ENCODE data around the gene KSR1. TPM values are rescaled to one million over a fixed set of nuclear protein-coding genes. Genes with fewer than 3 reads are reported as not detected.
A peak's percentile ranks its signal among the peaks of the same experiment; 100 is the strongest.
"Not testable (repeated sequence)": the region's sequence is repeated elsewhere in the genome, so short reads cannot be mapped to it uniquely, and the experiment has no call there.

Gene KSR1
- total RNA-seq, 3 donors from 2014 or later: 52.1 to 63.5 (median 56.8) TPM

DNA sequence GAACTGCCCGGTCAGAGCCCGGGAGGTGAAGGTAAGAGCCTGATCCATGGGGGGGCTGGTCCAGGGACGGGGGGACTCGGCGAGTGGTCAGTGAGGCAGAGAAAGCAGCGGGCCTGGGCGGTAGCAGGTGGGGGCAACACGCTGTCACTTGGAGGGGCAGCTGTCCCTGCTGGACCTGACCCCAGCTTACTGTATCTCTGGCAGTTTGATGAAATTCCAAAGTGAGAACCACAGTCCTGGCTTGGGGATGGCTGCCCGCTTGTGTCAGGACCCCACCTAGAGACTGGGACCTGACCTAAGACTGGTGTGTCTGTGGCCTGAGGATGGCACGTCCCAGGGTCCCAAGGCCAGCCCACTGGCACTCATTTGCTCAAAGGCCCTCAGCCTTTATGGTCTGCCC, 35.1 kb upstream of the KSR1 start:
- H3K27me3 Mint-ChIP-seq (ENCODE audit: low read depth): no peaks in the 10 kb centered on the region
- no peaks in the 10 kb centered on the region for H3K36me3 Mint-ChIP-seq (ENCODE audit: insufficient read depth)
- no peaks in the 10 kb centered on the region for H3K4me1 Mint-ChIP-seq (ENCODE audit: low read depth)
- ATAC-seq (no peak), DNase-seq (no peak)
- H3K9me3 Mint-ChIP-seq: no peaks in the 10 kb centered on the region
- H3K4me3 Mint-ChIP-seq: no peak overlapping the region

DNA sequence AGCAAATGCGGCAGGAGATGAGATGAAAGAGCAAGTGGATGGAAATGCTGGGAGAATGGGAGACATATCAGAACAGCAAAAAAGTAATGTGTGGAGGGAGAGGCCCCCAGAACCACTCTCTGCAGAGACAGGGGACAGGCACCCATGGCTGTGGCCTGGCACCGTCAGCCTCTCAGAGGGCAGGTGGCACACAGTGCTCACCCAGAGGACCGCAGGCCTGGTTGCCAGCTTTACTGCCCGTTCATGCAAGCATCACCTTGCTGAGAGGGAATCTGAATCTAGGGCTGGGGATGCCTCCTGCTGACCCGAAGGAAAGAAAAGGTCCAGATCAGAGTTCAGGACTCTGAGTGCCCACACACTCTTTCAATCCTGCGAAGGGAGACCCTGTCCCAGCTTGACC, 34.6 kb upstream of the KSR1 start:
- H3K27me3 Mint-ChIP-seq (ENCODE audit: low read depth); H3K4me3 Mint-ChIP-seq; ATAC-seq; H3K36me3 Mint-ChIP-seq (ENCODE audit: insufficient read depth); DNase-seq; H3K4me1 Mint-ChIP-seq (ENCODE audit: low read depth); H3K9me3 Mint-ChIP-seq: not testable (repeated sequence)

DNA sequence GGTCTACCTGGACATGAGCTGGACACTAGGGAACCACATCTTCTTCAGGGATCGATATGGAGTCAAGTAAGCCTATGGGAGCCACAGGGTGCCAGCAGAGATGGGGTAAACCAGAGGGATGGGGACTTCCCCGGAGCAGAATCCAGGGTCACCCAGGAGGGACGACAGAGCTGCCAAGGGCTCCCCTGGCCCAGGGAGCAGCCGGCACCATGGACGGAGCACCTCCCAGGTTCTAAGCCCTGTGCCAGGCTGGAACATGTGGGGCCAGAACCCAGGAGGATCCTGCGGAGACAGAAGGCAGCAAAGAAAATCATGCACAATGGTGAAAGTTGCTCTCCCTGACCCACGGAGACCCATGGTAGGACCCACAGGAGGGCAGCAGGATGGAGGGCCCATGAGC, 33.6 kb upstream of the KSR1 start:
- Mint-ChIP-seq H3K36me3 (ENCODE audit: insufficient read depth) (no peaks in the 10 kb centered on the region), H3K27me3 (ENCODE audit: low read depth) (no peaks in the 10 kb centered on the region), H3K4me1 (ENCODE audit: low read depth) (no peaks in the 10 kb centered on the region), H3K9me3 (no peaks in the 10 kb centered on the region), H3K4me3 (no peak overlapping the region)
- no peak for DNase-seq
- ATAC-seq: no peak

DNA sequence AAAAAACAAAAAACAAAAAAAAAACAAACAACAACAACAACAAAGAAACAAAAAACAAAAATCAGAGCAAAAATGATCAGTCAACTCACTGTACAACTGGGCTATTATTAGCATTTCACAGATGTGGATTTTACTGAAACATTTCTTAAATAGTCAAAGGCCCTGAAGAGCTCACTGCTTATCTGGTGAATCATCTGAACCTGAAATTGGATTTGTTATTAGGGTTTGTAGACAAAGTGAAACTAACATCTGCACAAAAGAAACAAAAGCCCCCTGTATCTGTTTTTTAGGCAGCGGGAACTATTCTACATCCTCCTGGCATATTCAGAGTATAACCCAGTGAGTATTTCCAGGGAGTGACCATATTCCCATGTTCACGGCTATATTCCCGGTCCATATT, 32.6 kb upstream of the KSR1 start:
- Mint-ChIP-seq H3K4me3 (no peak overlapping the region), H3K9me3 (no peaks in the 10 kb centered on the region), H3K27me3 (ENCODE audit: low read depth) (no peaks in the 10 kb centered on the region), H3K36me3 (ENCODE audit: insufficient read depth) (no peaks in the 10 kb centered on the region), H3K4me1 (ENCODE audit: low read depth) (no peaks in the 10 kb centered on the region)
- no peak for ATAC-seq
- no peak for DNase-seq

DNA sequence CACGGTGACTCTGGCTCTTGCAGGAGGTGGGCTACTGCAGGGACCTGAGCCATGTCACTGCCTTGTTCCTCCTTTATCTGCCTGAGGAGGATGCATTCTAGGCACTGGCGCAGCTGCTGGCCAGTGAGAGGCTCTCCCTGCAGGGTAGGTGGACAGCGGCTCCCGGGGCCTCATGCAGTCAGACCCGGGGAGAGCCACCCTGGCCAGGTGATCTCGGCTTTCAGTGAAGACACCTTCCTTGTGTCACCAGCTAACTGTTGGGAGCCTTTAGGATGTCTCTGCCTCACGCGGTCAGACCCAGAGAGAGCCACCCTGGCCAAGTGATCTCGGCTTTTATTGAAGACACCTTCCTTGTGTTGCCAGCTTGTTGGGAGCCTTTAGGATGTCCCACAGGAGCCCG, 31.7 kb upstream of the KSR1 start:
- Mint-ChIP-seq H3K9me3 (no peaks in the 10 kb centered on the region), H3K36me3 (ENCODE audit: insufficient read depth) (no peaks in the 10 kb centered on the region), H3K4me1 (ENCODE audit: low read depth) (no peaks in the 10 kb centered on the region), H3K27me3 (ENCODE audit: low read depth) (no peaks in the 10 kb centered on the region), H3K4me3 (no peak overlapping the region)
- ATAC-seq: no peak
- DNase-seq: no peak

DNA sequence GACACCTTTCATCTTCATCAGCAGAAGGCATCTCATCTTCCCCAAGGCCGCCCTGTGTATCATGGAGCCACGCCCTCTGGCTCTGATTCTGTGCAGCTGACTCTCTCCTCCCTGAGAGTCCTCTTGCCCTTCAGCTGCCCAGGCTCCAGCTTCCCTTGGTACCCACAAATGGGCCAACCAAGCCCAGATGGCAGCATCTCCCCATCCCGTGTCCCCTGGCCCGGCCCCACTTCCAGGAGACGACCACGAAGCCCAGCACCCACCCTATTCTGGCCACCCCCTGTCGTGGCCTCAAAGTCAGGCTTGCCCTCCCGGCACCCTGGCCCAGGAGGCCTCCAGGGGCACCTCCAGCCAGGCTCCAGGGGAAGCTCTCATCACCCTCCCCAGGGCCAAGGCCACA, 31.3 kb upstream of the KSR1 start:
- DNase-seq (no peak), ATAC-seq (no peak)
- Mint-ChIP-seq H3K4me3 (no peak overlapping the region), H3K27me3 (ENCODE audit: low read depth) (no peaks in the 10 kb centered on the region), H3K4me1 (ENCODE audit: low read depth) (no peaks in the 10 kb centered on the region), H3K36me3 (ENCODE audit: insufficient read depth) (no peaks in the 10 kb centered on the region), H3K9me3 (no peaks in the 10 kb centered on the region)

DNA sequence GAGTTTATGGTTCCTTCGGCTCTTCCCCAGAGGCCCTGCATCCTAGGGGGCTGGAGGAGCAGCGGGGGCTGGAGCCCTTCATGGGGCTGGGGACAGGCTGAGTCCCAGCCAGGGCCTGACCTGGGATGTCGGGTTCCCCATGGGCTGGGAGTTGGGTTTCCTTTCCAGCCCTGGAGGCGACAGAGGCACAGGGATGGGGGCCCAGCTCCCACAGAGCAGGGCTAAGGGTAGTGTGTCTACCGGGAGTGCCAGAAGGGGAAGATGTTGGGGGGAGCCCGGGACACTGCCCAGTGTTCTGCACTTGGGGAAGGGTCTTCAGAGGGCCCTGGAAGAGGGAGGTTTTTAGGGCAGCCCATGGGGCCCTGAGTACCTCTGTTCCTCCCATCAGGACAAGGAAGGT, 30.7 kb upstream of the KSR1 start:
- H3K27me3 Mint-ChIP-seq (ENCODE audit: low read depth): not testable (repeated sequence)

DNA sequence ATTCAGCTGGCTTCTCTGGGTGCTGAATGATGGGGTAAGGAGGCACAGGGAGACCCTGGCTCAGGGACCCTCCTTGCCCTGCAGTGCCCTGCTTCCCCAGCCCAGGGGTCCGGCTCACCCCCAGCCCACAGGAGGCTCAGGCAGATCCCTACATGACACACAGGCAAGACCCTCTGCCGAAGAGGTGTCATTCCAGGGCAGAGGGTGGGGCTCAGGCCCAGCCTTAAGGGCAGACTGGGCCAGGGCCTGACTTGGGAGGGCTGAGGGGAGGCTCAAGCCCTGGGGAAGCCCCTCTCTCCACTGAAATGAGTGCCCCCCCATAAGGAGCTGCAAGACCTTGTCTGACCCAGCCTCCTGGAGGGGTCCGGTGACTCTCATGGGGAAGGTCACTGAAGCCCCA, 30.3 kb upstream of the KSR1 start:
- Mint-ChIP-seq H3K36me3 (ENCODE audit: insufficient read depth) (no peaks in the 10 kb centered on the region), H3K4me3 (no peak overlapping the region), H3K4me1 (ENCODE audit: low read depth) (no peaks in the 10 kb centered on the region), H3K27me3 (ENCODE audit: low read depth) (no peaks in the 10 kb centered on the region), H3K9me3 (no peaks in the 10 kb centered on the region)
- no peak for DNase-seq
- ATAC-seq: no peak

More for the DNA sequence above, 30.7 kb upstream of the KSR1 start:
- H3K4me3 Mint-ChIP-seq; H3K36me3 Mint-ChIP-seq (ENCODE audit: insufficient read depth); H3K4me1 Mint-ChIP-seq (ENCODE audit: low read depth); H3K9me3 Mint-ChIP-seq; DNase-seq; ATAC-seq: not testable (repeated sequence)

DNA sequence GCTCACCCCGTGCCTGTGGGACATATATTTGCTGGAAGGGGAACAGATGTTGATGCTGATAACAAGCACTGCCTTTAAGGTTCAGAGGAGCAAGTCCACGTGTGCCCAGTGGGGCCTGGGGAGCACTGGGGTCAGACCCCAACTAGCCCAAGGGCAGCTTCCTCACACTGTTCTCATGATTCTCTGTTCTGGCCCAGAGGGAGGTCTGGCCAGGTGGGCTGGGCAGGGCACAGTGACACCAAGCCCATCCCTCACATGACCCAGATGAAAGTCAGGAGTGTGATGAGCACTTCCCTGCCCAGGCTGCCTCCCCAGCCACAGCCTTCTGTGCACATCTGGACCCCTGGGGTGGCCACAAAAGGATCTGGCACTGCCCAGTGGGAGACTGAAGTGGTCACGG, 29.8 kb upstream of the KSR1 start:
- not testable (repeated sequence) for H3K9me3 Mint-ChIP-seq; DNase-seq; H3K36me3 Mint-ChIP-seq (ENCODE audit: insufficient read depth); H3K27me3 Mint-ChIP-seq (ENCODE audit: low read depth); H3K4me1 Mint-ChIP-seq (ENCODE audit: low read depth); ATAC-seq; H3K4me3 Mint-ChIP-seq

DNA sequence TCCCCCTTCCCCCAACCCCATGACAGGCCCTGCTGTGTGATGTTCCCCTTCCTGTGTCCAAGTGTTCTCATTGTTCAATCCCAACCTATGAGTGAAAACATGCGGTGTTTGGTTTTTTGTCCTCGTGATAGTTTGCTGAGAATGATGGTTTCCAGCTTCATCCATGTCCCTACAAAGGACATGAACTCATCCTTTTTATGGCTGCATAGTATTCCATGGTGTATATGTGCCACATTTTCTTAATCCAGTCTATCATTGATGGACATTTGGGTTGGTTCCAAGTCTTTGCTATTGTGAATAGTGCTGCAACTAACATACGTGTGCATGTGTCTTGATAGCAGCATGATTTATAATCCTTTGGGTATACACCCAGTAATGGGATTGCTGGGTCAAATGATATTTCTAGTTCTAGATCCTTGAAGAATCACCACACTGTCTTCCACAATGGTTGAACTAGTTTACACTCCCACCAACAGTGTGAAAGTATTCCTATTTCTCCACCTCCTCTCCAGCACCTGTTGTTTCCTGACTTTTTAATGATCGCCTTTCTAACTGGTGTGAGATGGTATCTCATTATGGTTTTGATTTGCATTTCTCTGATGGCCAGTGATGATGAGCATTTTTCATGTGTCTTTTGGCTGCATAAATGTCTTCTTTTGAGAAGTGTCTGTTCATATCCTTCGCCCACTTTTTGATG, 28.9 kb upstream of the KSR1 start:
- not testable (repeated sequence) for H3K36me3 Mint-ChIP-seq (ENCODE audit: insufficient read depth); ATAC-seq; H3K27me3 Mint-ChIP-seq (ENCODE audit: low read depth); DNase-seq; H3K4me1 Mint-ChIP-seq (ENCODE audit: low read depth); H3K9me3 Mint-ChIP-seq; H3K4me3 Mint-ChIP-seq

DNA sequence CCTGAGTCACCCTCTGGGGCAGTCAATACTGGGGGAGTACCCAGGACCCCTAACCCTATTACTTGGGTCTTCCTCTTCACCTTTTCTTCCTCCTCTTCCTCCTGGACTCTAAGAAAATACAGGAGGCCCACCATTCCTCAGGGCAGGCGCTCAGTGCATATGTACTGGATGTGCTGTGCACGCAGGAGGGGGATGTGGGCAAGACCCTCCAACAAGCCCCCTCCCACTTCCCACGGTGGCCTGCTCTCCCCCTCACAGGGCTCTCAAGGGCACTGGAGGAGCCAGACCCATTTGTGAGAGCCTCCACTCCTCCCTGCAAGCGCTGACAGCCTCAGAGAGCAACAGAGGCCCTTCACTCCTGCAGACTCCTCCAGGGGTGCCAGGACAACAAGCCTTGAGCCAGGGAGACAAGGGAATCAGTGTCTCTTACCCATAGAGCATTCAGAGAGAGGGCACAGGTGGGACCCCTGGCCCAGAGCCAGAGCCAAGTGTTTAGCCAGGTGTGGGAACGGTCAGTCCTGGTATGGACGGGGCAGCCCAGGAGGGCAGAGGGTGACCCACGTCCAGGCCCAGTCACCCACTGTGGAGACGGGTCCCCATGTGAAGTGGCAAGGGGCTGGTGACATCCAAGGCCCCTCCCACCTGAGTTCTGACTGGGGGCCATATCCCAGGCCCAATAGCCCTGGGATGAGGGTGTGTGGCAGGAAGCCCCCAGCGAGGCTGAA, 27.3 kb upstream of the KSR1 start:
- Mint-ChIP-seq H3K36me3 (ENCODE audit: insufficient read depth) (no peaks in the 10 kb centered on the region), H3K9me3 (no peaks in the 10 kb centered on the region), H3K4me1 (ENCODE audit: low read depth) (no peaks in the 10 kb centered on the region), H3K4me3 (no peak overlapping the region), H3K27me3 (ENCODE audit: low read depth) (no peaks in the 10 kb centered on the region)
- no peak for ATAC-seq
- DNase-seq: no peak

DNA sequence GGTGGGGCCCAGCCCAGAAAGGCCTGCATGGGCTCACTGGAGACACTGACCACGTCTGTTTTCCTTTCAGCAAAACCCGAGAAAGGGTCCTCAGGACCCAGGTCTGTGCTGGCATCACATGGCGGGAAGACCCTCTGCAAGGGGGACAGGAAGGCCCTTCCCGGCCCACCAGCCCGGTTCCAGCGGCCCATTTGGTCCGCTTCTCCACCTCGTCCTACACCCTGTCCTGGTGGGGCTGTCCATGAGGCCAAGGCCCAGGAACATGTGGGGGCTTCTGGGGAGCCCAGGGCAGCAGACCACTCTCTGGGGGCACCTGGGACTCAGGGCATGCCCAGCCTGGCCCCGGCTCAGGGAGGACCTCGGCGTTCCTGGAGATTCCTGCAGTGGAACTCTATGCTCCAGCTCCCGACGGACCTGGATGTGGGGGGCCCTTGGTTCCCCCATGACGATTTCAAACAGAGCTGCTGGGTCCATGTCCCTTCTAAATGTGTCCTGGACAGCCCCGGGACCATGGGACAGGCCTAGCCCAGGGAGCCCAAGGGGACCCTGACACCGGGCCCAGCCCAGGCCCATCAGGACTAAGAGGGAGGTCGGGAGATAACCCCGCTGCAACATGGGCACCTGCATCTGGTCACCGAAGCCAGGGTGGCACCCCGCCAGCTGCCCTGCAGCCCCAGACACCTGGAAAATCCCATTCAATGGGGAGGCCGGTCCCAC, 26.4 kb upstream of the KSR1 start:
- Mint-ChIP-seq H3K27me3 (ENCODE audit: low read depth) (no peaks in the 10 kb centered on the region), H3K4me1 (ENCODE audit: low read depth) (no peaks in the 10 kb centered on the region), H3K4me3 (no peak overlapping the region), H3K36me3 (ENCODE audit: insufficient read depth) (no peaks in the 10 kb centered on the region), H3K9me3 (no peaks in the 10 kb centered on the region)
- ATAC-seq: no peak
- DNase-seq: no peak

DNA sequence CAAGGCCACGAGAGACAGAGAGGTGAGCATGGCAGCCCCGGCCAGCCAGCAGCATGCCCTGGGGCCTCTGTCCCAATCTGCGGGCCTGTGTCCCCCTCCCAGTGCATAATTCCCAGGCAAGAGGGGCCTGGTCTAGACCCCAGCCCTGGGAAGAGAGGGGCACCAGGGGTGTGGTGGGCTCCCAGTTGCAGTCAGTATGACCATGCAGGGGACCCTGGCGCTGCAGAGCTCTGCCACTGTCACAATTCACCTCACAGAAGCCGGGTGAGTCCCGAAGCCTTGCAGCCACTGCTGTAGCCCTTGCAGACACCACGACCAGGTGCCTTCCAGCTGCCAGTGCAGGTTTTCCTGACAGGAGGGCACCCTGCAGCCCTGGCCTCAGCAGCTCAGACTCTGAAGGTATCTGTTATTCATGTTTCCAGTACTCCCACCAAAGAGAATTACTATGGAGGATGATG, 25.8 kb upstream of the KSR1 start:
- no peaks in the 10 kb centered on the region for H3K4me1 Mint-ChIP-seq (ENCODE audit: low read depth)
- no peaks in the 10 kb centered on the region for H3K9me3 Mint-ChIP-seq
- DNase-seq: no peak
- no peaks in the 10 kb centered on the region for H3K36me3 Mint-ChIP-seq (ENCODE audit: insufficient read depth)
- no peaks in the 10 kb centered on the region for H3K27me3 Mint-ChIP-seq (ENCODE audit: low read depth)
- H3K4me3 Mint-ChIP-seq: no peak overlapping the region
- no peak for ATAC-seq

DNA sequence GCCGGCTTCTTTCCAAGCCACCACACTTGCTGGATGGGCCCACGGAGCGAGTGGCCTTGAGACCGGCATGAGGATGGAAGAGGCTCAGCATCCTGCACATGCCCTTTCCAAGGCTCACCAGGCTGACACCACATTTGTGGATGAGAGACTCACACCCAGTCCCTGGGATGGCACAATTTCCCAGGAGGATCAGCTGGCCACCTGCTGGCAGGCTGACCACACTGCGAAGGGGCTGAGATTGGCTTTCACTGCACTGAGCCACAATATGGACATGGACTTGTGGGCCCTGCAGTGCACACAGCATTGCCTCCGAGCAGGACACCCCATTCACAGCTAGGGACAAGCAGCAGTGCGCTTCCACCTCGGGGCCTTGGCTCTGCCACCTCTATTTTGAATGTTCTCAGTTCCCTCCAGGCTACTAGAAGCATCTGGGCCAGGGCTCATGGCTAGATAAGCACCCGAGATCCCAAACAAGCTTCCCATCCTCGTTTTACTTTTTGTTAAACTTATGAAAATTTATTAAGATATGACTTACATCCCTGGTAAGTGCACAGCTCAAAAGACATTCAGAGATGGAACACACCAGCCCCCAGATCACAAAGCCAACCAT, 25.3 kb upstream of the KSR1 start:
- DNase-seq (no peak), ATAC-seq (peak in 1 of 2 donors; percentile 41)
- Mint-ChIP-seq H3K4me1 (ENCODE audit: low read depth) (no peaks in the 10 kb centered on the region), H3K27me3 (ENCODE audit: low read depth) (no peaks in the 10 kb centered on the region), H3K4me3 (no peak overlapping the region), H3K36me3 (ENCODE audit: insufficient read depth) (no peaks in the 10 kb centered on the region), H3K9me3 (no peaks in the 10 kb centered on the region)
